NT2/D1 (cell line): ENCODE measurements around the gene ZNF484.
"Not testable (repeated sequence)": the region's sequence is repeated elsewhere in the genome, so short reads cannot be mapped to it uniquely, and the experiment has no call there.

ENCODE experiments used
- DNase-seq: peaks from one replicate; pipeline ENCODE4 v3.0.0-alpha.2; 2011; ENCODE audit warnings: low read depth, low spot score
- H3K27me3 ChIP-seq: 2 replicates; pipeline ENCODE4 v1.6.0; 2011; ENCODE audit warnings: mild to moderate bottlenecking; ENCODE audit not compliant: insufficient read length, insufficient read depth
- H3K36me3 ChIP-seq: 2 replicates; pipeline ENCODE4 v1.6.1; 2011; ENCODE audit warnings: mild to moderate bottlenecking, low read length, mixed read lengths; ENCODE audit not compliant: insufficient read depth, insufficient read length
- H3K4me1 ChIP-seq: 2 replicates; pipeline ENCODE4 v1.5.1; 2011; ENCODE audit not compliant: insufficient read depth, insufficient read length
- H3K4me3 ChIP-seq: 2 replicates; pipeline ENCODE4 v1.5.1; 2011; ENCODE audit warnings: low read depth; ENCODE audit not compliant: insufficient read length
- H3K9ac ChIP-seq: 2 replicates; pipeline ENCODE4 v1.6.0; 2011; ENCODE audit warnings: low read depth; ENCODE audit not compliant: insufficient read length
- H3K9me3 ChIP-seq: 2 replicates; pipeline ENCODE4 v1.5.1; 2011; ENCODE audit warnings: mild to moderate bottlenecking, low read length; ENCODE audit not compliant: insufficient read depth
- SUZ12 ChIP-seq: IDR thresholded peaks from 2 replicates; pipeline ENCODE4 v1.6.1; 2011; ENCODE audit not compliant: insufficient read length, insufficient read depth; ENCODE audit errors: extremely low read depth
- YY1 ChIP-seq: IDR thresholded peaks from 2 replicates; pipeline ENCODE4 v1.6.1; 2011; ENCODE audit not compliant: insufficient read length, insufficient read depth
- ZNF274 ChIP-seq: IDR thresholded peaks from 2 replicates; pipeline ENCODE4 v1.6.1; 2011; ENCODE audit warnings: mild to moderate bottlenecking, low read depth, low read length

The ZNF484 gene

DNA sequence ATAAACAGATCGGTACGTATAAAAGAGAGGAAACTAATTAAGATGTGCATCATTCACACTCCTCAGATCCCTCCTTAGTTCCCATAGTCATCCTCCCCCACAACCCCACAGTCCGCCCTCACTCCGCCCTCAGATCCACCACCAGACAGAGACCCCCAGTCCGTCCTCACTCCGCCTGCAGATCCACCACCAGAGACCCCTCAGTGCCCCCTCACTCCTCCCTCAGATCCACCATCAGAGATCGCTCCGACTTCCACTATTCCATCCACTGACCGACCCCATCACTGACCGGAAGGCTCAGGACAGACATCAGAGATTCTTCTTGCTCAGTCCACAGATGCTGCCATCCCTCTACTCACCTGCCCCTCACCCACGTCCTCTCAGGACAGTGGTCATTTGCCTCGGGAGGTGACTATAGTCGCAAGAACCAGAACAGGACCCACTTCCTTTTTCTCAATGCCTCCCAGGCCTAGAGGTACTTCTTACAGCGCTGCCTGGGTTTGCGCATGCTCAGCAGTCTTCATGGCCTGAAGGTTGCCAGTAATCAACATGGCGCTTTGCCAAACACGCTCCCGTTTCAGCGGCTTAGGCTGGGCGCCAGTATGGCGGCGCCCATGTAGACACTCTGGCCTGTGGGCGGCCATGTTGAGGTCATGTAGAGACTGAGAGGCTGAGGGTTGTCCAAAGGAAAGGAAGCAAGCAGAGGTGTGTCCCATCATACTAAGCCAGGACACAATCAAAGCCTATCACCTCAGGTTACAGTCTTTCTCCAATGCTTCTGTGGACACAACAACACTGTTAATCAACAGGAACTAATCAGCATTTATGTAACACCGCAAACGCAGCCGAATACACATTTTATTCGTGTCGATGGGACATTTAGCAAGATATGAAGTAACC is at the start of gene ZNF484:
TSS of gene ZNF484 (minus strand) at position 508 of the 900 bp plus-strand sequence. CDS start 3,009 bp downstream, outside the sequence.
- Histone ChIP-seq H3K36me3 (no peaks in the 10 kb centered on the region), H3K9me3 (no peaks in the 10 kb centered on the region), H3K27me3 (no peaks in the 10 kb centered on the region), H3K9ac (peak within 1 kb of the TSS; percentile 78), H3K4me1 (no peaks in the 10 kb centered on the region), H3K4me3 (peak within 1 kb of the TSS; percentile 58)
- TF ChIP-seq YY1 (peak; percentile 99), SUZ12 (no peak), ZNF274 (no peak)
- DNase-seq = peak; percentile 88

DNA sequence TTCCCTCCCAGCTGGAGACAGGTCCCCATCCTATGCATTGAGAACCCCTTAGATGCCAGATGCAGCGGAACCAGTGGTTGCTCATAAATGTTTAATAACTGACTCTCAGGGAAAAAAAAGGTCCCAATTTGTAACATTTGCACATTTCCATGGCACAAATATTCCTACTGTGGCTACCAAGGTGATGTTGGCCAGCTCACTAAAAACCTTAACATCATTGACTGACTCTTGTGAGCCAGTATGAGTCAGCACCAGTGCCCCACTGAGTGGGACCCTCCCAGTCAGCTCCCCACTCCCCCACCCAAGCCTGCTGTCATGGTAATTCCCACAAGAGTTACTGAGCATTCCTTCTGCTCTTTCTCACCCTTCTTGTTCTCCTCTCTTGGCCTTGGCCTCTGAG is 42.6 kb upstream of the ZNF484 start:
- no peaks in the 10 kb centered on the region for H3K36me3 ChIP-seq

DNA sequence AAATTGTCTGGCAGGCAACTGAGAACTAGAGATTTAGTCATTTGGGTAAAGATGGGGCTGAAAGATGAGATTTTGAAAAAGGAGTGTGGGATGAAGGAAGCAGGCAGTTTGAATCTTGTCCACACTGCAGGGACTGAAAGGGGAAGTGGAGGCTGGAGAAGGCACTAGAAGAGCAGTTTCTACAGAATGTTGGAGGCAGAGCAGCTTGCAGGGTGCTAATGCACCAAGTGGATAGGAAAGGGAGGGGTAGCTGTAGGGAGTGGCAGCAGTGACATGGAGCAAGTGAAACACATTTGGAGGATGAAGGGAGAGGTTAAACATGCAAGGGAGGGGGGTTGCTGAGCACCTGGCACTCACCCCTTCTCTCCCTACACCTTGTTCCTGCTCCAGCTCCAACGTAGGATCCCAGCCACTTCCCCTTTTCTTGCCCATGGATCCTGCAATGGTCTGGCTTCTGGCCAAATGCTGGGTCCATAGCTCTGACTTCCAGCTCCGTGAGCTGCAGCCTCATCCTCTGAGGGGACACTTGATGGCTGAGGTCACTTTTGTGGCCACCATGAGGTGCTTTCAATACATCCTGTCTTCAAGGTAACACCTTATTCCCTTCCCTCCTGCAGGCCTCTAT is 39.5 kb upstream of the ZNF484 start:
- no peak overlapping the region for H3K4me3 ChIP-seq
- no peak for TF ChIP-seq ZNF274
- TF ChIP-seq YY1 = no peak
- TF ChIP-seq SUZ12 = no peak
- no peaks in the 10 kb centered on the region for H3K27me3 ChIP-seq
- no peak overlapping the region for H3K9ac ChIP-seq
- DNase-seq = no peak
- H3K36me3 ChIP-seq = no peaks in the 10 kb centered on the region
- H3K4me1 ChIP-seq = peaks cover 5% of the 10 kb centered on the region
- H3K9me3 ChIP-seq = no peaks in the 10 kb centered on the region

More for the DNA sequence above, 42.6 kb upstream of the ZNF484 start:
- TF ChIP-seq ZNF274 (no peak), SUZ12 (no peak), YY1 (no peak)
- DNase-seq = no peak
- H3K4me3 ChIP-seq = no peak overlapping the region
- no peaks in the 10 kb centered on the region for H3K27me3 ChIP-seq
- H3K4me1 ChIP-seq = peaks cover 5% of the 10 kb centered on the region
- H3K9ac ChIP-seq = no peak overlapping the region
- H3K9me3 ChIP-seq = no peaks in the 10 kb centered on the region

DNA sequence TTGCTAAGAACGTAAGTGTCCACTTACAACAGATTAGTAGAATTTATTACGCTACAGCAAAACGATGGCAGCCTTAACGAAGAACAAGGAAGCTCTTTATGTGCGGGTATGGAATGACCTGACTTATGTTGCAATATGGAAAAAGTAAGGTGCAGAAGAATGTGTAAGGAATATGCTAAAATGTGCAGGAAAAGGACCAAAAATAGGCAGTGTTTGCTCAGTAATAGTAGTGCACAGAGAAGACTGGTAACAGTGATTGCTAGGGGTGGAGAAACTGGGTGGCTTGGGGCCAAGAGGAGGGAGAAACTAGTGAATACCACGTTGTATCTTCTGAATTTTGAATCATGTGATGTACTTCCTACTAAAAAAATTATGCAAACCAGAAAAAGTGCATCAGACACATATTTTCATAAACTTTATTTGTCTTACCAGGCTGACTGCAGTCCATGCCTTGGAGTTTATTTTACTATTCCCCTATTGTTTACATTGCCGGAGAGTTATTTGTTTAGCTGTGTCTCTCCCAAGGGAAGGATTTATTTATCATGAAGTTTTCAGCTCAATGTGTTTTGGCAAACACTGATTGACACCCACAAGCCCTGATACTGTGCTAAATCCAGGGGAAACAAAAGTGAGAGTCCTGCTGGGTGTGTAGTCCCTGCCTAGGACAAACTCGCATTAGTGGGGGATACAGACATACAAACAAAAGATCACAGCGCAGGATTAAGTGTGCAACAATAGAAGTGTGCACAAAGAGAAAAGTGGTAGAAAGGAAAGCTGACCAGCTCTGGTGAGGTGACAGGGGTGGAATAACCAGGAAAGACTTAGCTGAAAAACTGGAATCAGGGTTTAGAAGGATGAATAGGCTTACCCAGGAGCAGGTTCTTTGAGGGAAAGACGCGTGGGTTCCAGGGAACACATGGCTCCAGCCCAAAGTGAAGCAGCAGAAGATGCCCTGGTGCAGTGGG is 34.0 kb upstream of the ZNF484 start:
- H3K4me3 ChIP-seq = no peak overlapping the region
- DNase-seq = no peak

DNA sequence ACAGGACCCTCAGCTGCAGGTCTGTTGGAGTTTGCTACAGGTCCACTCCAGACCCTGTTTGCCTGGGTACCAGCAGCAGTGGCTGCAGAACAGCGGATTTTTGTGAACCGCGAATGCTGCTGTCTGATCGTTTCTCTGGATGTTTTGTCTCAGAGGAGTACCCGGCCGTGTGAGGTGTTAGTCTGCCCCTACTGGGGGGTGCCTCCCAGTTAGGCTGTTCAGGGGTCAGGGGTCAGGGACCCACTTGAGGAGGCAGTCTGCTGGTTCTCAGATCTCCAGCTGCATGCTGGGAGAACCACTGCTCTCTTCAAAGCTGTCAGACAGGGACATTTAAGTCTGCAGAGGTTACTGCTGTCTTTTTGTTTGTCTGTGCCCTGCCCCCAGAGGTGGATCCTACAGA is 27.3 kb upstream of the ZNF484 start:
- DNase-seq, H3K4me3 ChIP-seq, H3K27me3 ChIP-seq, H3K4me1 ChIP-seq, H3K9ac ChIP-seq, H3K36me3 ChIP-seq: not testable (repeated sequence)
- H3K9me3 ChIP-seq = peaks cover 12% of the 10 kb centered on the region; the same call in 1 of the 2 replicates

More for the DNA sequence above, 34.0 kb upstream of the ZNF484 start:
- Histone ChIP-seq H3K9me3 (0 out of 2 replicates have a peak, but pooled peaks cover 3% of the 10 kb centered on the region), H3K36me3 (no peaks in the 10 kb centered on the region), H3K9ac (no peak overlapping the region), H3K27me3 (no peaks in the 10 kb centered on the region), H3K4me1 (no peaks in the 10 kb centered on the region)
- TF ChIP-seq SUZ12 = no peak
- no peak for TF ChIP-seq YY1
- no peak for TF ChIP-seq ZNF274

DNA sequence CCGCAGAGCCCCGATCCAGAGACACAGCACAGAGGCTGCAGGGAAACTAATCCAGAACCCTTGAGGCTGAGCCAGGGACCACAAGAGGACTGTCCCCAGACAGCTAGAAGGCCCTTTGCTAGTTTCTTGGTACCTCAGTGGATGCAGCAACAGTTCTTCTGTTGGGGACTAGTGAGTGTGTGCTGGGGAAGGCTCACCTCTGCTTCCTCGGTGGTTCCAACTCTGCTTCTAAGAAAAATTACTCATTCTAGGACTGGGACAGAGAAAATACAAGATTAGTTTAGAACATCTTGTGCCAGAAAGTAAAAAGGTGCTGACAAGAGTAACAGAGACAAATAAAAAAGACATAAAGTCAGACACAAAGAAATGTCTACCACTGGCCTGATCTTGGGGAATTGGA is 19.5 kb upstream of the ZNF484 start:
- H3K27me3 ChIP-seq = no peaks in the 10 kb centered on the region
- no peak overlapping the region for H3K4me3 ChIP-seq
- H3K36me3 ChIP-seq = no peaks in the 10 kb centered on the region
- H3K9me3 ChIP-seq = peaks cover 6% of the 10 kb centered on the region
- DNase-seq = no peak
- TF ChIP-seq YY1 (no peak), SUZ12 (no peak), ZNF274 (no peak)
- no peak overlapping the region for H3K9ac ChIP-seq
- no peaks in the 10 kb centered on the region for H3K4me1 ChIP-seq

DNA sequence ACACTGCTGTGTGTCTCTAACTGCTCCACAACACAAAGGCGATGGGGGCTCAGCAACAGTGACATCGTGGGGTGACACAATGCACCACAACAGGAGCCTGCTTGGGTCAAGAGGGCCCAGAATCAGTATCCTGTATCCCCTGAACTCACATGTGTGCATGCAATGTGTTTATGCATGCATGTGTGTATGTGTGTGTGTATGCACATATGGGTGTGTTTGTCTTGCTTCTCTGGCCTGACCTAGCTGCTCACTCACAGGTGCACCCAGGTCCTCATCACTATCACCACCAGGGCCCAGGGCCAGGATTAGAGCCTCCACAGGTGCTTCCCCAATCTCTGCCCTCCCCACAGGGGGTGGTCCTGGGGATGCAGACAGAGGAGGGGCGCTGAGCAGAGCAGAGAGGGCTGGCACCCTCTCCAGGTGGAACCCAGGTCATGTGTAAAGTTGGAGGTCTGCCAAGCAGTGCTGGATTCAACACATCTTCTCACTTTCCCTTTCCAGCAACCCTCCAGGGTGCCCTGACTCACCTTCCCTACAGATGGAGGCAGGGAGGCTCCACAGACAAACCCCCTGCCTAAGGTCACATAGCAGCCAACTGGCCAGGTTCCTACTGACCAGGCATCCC is 18.1 kb upstream of the ZNF484 start:
- Histone ChIP-seq H3K4me3 (no peak overlapping the region), H3K36me3 (no peaks in the 10 kb centered on the region), H3K27me3 (no peaks in the 10 kb centered on the region), H3K9me3 (peaks cover 6% of the 10 kb centered on the region), H3K9ac (no peak overlapping the region), H3K4me1 (peaks cover 4% of the 10 kb centered on the region)
- TF ChIP-seq ZNF274 (no peak), YY1 (no peak), SUZ12 (no peak)
- DNase-seq = no peak
